Body of pancreas (tissue), 4 donors: ENCODE results near the gene SUDS3. TPM values are rescaled to one million over a fixed set of nuclear protein-coding genes. Genes with fewer than 3 reads are reported as not detected.

Experiments
- ATAC-seq: fragments of 150-250 bp; one replicate; pipeline ENCODE4 v1.9.1; 2016
- DNase-seq, 4 donors: peaks; one replicate each; pipeline ENCODE4 v3.0.0-alpha.2; 2019
- H3K27ac ChIP-seq, 4 donors: fragments of 200-600 bp; sonication (generic); 1 replicate in 3 of 4; 2 replicates in 1 of 4; pipeline versions ENCODE4 v1.5.1 to v1.6.1; 2016 to 2019; ENCODE audit warnings: mild to moderate bottlenecking in 1 of 4, mixed read lengths in 1 of 4, moderate library complexity in 1 of 4
- H3K27me3 ChIP-seq, 2 donors: fragments of 200-600 bp; sonication (generic); one replicate each; pipeline ENCODE4 v1.6.0; 2016; ENCODE audit warnings: mild to moderate bottlenecking in 1 of 2
- H3K36me3 ChIP-seq, 2 donors: fragments of 200-600 bp; sonication (generic); replicated peaks in 1 of 2; 2 replicates each; pipeline ENCODE4 v1.5.1; 2016; ENCODE audit warnings: low read depth in 2 of 2; ENCODE audit not compliant: insufficient read depth in 1 of 2
- H3K4me1 ChIP-seq: fragments of 200-600 bp; sonication (generic); one replicate; pipeline ENCODE4 v1.6.0; 2016
- H3K4me3 ChIP-seq, 2 donors: fragments of 200-600 bp; sonication (generic); 1 replicate in 1 of 2; 2 replicates in 1 of 2; pipeline ENCODE4 v1.5.1; 2016 to 2019
- H3K9me3 ChIP-seq, 3 donors: fragments of 200-600 bp; sonication (generic); 1 replicate in 2 of 3; 2 replicates in 1 of 3; pipeline ENCODE4 v1.5.1; 2016
- POLR2A ChIP-seq, 3 donors: fragments of 450-650 bp; IDR thresholded peaks; one replicate each; pipeline ENCODE4 v1.6.1; 2016; ENCODE audit warnings: antibody characterized with exemption in 3 of 3, mild to moderate bottlenecking in 2 of 3
- WGBS, 2 donors: methylation state at CpG; one replicate each; pipeline ENCODE4 v1.1.5; 2017; 5-methylcytosine and 5-hydroxymethylcytosine counted together
- intact Hi-C: fragments of 100-400 bp; cut with DNase I; formaldehyde crosslinking; loops from one replicate; pipeline ENCODE4 v1.15.1; 2023
- total RNA-seq, 2 donors: library from RNA; depleted of rRNA; stranded (reverse); fragments of >200 nt; gene quantifications; one replicate each; pipeline ENCODE4 v1.1.0, GENCODE V29; 2016
- TF ChIP-seq, protein P1 (sequence below), 7 experiments: fragments of 450-650 bp in 4 of 7; fragments of 200-600 bp in 3 of 7; sonication (generic) in 3 of 7; IDR thresholded peaks; one replicate each; pipeline ENCODE4 v1.5.1; 2016 to 2019; ENCODE audit warnings: antibody characterized with exemption in 7 of 7

Gene SUDS3
- total RNA-seq, 2 donors from 2014 or later: 30.3 to 35.5 TPM

DNA sequence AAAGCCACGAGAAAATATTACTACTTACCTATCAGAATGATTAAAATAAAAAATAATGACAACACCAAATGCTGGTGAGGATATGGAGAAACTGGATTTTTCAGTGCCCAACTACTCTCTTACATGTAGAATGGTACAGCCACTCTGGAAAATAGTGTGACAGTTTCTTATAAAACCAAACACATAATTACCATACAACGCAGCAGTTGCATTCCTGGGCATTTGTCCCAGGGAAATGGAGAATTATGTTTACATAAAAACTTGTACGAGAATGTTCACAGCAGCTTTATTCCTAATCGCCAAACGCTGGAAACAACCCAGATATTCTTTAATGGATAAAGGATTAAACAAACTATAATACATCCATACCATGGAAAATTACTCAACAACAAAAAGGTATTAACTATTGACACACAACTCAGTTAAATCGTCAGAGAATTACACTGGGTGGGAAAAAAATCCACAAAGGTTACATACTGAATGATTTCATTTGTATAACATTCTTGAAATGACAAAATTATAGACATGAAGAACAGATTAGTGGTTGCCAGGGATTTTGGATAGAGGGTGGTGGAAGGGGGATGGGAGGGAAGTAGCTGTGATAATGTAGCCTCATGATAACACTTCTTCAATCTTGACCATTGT lies 39.0 kb upstream of the SUDS3 start:
- ATAC-seq (no peak), DNase-seq (no peak)
- H3K36me3 ChIP-seq: no peaks in the 10 kb centered on the region
- no peak overlapping the region for H3K27ac ChIP-seq
- 24 to 30% methylated on average over 6 of the region's 6 CpGs for WGBS, 2 donors
- intact Hi-C loops: no loop called here
- H3K4me3 ChIP-seq: no peak overlapping the region
- H3K9me3 ChIP-seq: no peaks in the 10 kb centered on the region
- H3K4me1 ChIP-seq: peaks cover 12% of the 10 kb centered on the region
- H3K27me3 ChIP-seq: no peaks in the 10 kb centered on the region
- TF ChIP-seq, protein P1, sequence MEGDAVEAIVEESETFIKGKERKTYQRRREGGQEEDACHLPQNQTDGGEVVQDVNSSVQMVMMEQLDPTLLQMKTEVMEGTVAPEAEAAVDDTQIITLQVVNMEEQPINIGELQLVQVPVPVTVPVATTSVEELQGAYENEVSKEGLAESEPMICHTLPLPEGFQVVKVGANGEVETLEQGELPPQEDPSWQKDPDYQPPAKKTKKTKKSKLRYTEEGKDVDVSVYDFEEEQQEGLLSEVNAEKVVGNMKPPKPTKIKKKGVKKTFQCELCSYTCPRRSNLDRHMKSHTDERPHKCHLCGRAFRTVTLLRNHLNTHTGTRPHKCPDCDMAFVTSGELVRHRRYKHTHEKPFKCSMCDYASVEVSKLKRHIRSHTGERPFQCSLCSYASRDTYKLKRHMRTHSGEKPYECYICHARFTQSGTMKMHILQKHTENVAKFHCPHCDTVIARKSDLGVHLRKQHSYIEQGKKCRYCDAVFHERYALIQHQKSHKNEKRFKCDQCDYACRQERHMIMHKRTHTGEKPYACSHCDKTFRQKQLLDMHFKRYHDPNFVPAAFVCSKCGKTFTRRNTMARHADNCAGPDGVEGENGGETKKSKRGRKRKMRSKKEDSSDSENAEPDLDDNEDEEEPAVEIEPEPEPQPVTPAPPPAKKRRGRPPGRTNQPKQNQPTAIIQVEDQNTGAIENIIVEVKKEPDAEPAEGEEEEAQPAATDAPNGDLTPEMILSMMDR (IDR thresholded peaks at IDR 0.05): no peak

DNA sequence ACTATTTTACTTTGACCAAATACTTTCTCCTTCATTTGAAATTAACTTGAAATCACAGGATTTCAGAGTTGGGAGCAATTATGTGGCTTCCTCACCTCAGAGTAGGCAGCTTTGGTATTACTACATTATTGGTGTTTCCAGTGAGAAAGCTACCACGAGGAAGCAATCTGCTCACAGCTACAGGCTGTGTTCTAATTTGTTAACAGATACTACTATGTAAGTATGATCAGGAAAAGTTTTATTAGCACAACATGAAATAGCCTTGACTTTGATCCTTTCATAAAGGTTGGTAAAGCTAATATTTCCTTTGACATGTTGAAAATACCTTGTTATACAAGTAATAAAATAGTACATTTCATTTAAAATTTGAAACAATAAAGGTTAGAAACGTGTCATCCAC lies 34.3 kb upstream of the SUDS3 start:
- no peak for ATAC-seq
- H3K36me3 ChIP-seq: no peaks in the 10 kb centered on the region
- no peak for TF ChIP-seq POLR2A (IDR thresholded peaks at IDR 0.05)
- TF ChIP-seq, protein P1 (IDR thresholded peaks at IDR 0.05): no peak
- H3K27ac ChIP-seq: no peak overlapping the region
- H3K9me3 ChIP-seq: no peaks in the 10 kb centered on the region
- H3K4me3 ChIP-seq: no peak overlapping the region
- H3K27me3 ChIP-seq: no peaks in the 10 kb centered on the region
- DNase-seq: no peak
- intact Hi-C loops: no loop called here
- peaks cover 17% of the 10 kb centered on the region for H3K4me1 ChIP-seq
- 34 to 39% methylated on average over 2 of the region's 2 CpGs for WGBS, 2 donors

DNA sequence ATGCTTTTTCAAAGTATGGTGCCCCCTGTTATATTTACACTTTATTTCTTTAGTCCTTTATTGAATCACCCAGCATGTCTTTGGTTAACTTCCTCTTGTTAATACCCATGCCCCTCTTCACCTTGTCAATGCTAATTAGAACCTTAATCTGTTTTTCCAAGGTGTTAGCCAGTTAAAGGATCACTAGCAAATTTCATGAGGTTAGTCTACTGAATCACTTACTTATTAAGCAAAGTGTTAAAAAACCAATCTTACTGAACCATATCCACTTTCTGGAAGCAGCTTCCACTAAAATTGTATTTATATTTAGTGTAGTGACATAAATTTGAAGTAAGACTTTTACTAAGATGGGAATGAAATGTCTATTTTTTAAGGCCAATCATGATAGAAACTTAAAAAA lies 31.5 kb upstream of the SUDS3 start:
- peaks cover 24% of the 10 kb centered on the region for H3K4me1 ChIP-seq
- no peak overlapping the region for H3K27ac ChIP-seq
- no peaks in the 10 kb centered on the region for H3K27me3 ChIP-seq
- no peaks in the 10 kb centered on the region for H3K9me3 ChIP-seq
- no peak overlapping the region for H3K4me3 ChIP-seq
- no peak for TF ChIP-seq POLR2A (IDR thresholded peaks at IDR 0.05)
- TF ChIP-seq, protein P1 (IDR thresholded peaks at IDR 0.05): no peak
- DNase-seq (no peak), ATAC-seq (no peak)
- H3K36me3 ChIP-seq: no peaks in the 10 kb centered on the region
- intact Hi-C loops: no loop called here

DNA sequence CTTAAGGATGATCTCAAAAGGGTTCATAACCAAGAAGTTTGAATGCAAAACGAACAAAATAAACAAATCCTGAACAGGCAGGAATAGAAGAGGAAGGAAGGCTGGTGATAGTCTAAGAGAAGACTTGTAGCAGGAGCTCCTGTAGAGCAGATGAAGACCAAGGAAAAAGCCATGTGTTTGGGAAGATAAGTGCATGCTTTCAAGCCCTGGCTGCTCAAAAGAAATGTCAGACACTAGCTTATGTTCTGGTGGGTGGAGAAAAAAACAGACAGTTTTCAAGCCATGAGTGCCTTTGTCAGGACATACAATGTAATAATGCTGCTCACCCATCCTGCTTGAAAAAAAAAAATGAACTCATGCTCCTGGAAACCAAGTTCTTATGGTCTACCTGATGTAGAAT lies 31.0 kb upstream of the SUDS3 start:
- ATAC-seq: no peak
- H3K27ac ChIP-seq: no peak overlapping the region
- no peaks in the 10 kb centered on the region for H3K27me3 ChIP-seq
- WGBS, 2 donors: 31 to 45% methylated on average over 1 of the region's 1 CpG
- no peak for DNase-seq
- no peak overlapping the region for H3K4me3 ChIP-seq
- H3K4me1 ChIP-seq: peaks cover 24% of the 10 kb centered on the region
- no peaks in the 10 kb centered on the region for H3K36me3 ChIP-seq
- TF ChIP-seq, protein P1 (IDR thresholded peaks at IDR 0.05): no peak
- TF ChIP-seq POLR2A (IDR thresholded peaks at IDR 0.05): no peak
- intact Hi-C loops: no loop called here
- H3K9me3 ChIP-seq: no peaks in the 10 kb centered on the region

DNA sequence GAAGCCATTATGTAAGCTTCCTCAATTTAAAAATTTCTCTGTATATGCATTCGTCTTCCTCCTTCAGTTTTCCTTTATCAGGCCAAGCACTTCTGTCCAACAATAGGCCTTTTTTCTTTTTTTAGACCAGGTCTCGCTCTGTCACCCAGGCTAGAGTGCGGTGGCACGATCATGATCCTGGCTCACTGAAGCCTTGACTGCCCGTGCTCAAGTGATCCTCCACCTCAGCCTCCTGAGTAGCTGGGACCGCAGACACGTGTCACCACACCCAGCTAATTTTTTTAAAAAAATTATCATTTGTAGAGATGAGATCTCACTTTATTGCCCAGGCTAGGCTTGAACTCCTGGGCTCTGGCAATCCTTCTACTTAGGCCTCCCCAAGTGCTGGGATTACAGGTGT lies 29.5 kb upstream of the SUDS3 start:
- WGBS, 2 donors: 60 to 84% methylated on average over 7 of the region's 7 CpGs
- no peaks in the 10 kb centered on the region for H3K36me3 ChIP-seq
- no peak for DNase-seq

More for the DNA sequence above, 29.5 kb upstream of the SUDS3 start:
- no peaks in the 10 kb centered on the region for H3K27me3 ChIP-seq
- H3K4me3 ChIP-seq: no peak overlapping the region
- no peak overlapping the region for H3K27ac ChIP-seq
- ATAC-seq: no peak
- TF ChIP-seq, protein P1 (IDR thresholded peaks at IDR 0.05): no peak
- TF ChIP-seq POLR2A (IDR thresholded peaks at IDR 0.05): no peak
- H3K9me3 ChIP-seq: no peaks in the 10 kb centered on the region
- intact Hi-C loops: no loop called here
- H3K4me1 ChIP-seq: peaks cover 21% of the 10 kb centered on the region
